ENCODE results near the gene RASSF6. TPM values are rescaled to one million over a fixed set of nuclear protein-coding genes. Genes with fewer than 3 reads are reported as not detected.
A peak's percentile ranks its signal among the peaks of the same experiment; 100 is the strongest.
"Not testable (repeated sequence)": the region's sequence is repeated elsewhere in the genome, so short reads cannot be mapped to it uniquely, and the experiment has no call there.

Gene RASSF6, protein sequence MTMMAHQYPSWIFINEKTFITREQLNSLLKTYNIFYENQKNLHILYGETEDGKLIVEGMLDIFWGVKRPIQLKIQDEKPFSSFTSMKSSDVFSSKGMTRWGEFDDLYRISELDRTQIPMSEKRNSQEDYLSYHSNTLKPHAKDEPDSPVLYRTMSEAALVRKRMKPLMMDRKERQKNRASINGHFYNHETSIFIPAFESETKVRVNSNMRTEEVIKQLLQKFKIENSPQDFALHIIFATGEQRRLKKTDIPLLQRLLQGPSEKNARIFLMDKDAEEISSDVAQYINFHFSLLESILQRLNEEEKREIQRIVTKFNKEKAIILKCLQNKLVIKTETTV
- 1 to 10 TPM; 5.5 to 6.6 (median 6.3) TPM for polyA plus RNA-seq (ENCODE audit: insufficient read length in 3 of 3)

DNA sequence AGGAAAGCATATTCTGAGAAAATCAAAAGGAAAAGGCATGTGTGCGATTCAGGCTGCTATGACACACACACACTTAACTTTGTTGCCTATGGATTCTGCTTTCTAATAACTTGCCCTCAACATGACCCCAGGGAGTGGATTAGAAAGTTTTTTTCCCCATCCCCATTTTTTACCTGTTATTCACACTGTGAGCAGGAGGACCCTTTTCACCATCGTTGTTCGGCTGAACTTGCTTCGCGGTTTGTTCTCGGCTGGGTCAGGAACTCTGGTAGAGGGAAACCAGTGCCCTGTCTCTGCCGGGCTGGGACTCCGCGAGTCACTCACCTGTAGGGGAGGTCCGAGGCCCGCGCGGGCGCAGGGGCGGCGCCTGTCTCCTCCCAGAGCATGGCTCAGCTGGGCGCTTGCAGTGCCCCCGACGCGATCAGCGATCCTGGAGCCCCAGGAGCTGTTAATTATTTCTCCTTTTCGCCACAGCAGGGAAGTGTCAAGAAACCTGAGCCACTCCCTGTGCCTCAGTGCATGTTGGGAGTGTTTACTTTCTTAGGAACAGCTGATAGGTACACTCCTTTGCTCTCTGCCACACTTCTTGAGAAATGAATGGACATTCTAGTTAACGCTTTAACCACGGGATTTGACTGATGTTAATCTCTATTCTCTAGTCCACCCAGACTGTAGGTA lies at the start of gene RASSF6:
Gene RASSF6, minus strand, starts transcription at position 322 of the 678 bp plus-strand sequence. CDS start 8,641 bp downstream, outside the sequence.
- peak in 1 of 3 donors; percentile 61 for DNase-seq (ENCODE audit: low read depth in 3 of 3, low spot score in 2 of 3)

DNA sequence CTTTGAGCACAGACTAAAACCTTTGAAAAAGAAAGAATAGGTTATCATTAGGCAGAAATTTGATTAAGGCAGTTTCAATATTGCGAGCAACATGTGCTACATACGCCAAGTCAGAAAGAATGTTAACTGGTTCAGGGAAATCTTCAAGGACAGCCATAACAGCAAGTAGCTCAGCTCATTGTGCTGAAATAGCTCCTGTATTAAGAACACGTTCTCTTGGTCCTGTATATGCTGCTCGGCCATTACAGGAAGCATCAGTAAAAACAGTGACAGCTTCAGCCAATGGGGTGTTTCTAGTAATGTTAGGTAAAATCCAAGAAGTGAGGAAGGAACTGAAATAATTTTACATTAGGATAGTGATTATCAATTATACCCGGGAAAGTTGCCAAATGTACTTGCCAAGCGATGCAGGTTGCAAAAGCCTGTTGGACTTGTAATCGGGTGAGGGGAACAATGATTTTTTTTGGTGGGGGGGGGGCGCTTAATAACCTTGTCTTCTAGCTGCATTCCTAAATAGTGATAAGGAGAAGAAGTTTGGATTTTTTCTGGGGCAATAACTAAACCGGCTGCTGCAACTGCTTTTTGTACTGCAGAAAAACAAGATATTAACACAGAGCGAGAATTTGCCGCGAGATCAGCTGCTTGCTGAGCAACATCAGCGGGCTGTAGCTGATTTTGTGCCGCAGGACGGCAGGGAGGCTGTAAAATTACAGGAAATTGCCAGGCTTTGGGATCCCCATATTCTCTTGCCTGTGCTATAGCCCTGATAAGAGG lies 49.4 kb upstream of the RASSF6 start:
- DNase-seq (ENCODE audit: low read depth in 3 of 3, low spot score in 2 of 3) = no peak

DNA sequence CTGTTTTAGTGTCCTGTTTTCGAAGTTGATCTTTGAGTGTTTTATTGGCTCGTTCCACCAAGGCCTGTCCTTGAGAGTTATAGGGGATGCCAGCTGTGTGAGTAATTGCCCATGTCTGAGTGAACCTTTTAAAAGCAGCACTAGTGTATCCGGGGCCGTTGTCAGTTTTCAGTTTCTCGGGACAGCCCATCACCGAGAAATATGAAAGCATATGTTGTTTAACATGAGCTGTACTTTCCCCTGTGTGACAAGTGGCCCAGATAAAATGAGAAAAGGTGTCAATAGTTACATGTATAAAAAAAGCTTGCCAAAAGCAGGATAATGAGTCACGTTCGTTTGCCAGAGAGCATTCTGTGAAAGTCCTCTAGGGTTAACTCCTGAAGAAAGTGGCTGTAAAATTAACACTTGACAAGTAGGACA lies 48.6 kb upstream of the RASSF6 start:
- peak in 1 of 3 donors; percentile 32 for DNase-seq (ENCODE audit: low read depth in 3 of 3, low spot score in 2 of 3)

DNA sequence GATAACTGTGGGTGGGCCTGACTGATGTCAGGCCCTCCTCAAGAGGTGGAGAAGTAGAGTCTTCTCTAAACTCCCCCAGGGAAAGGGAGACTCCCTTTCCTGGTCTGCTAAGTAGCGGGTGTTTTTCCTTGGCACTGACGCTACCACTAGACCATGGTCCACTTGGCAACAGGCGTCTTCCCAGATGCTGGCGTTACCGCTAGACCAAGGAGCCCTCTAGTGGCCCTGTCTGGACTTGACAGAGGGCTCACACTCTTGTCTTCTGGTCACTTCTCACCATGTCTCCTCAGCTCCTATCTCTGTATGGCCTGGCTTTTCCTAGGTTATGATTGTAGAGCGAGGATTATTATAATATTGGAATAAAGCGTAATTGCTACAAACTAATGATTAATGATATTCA lies 45.7 kb upstream of the RASSF6 start:
- not testable (repeated sequence) for DNase-seq (ENCODE audit: low read depth in 3 of 3, low spot score in 2 of 3)

DNA sequence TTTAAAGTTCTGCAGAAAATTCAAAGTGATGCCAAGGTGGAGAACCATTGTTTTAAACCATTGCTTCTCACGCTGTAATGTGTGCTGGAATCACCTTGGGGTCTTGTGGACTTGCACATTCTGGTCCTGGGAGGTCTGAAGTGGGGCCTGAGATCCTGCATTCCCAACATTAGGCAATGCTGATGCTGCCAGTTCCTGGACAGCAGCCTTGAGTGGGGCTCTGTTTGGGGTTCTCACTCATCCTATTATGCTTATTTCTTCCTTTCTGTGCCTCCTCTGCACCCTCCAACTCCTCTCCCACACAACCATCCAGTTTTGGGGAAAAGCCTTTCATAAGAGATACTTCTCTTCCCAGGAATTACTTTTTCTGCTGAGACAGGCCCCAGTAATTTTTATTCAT lies 44.2 kb upstream of the RASSF6 start:
- DNase-seq (ENCODE audit: low read depth in 3 of 3, low spot score in 2 of 3) = no peak

DNA sequence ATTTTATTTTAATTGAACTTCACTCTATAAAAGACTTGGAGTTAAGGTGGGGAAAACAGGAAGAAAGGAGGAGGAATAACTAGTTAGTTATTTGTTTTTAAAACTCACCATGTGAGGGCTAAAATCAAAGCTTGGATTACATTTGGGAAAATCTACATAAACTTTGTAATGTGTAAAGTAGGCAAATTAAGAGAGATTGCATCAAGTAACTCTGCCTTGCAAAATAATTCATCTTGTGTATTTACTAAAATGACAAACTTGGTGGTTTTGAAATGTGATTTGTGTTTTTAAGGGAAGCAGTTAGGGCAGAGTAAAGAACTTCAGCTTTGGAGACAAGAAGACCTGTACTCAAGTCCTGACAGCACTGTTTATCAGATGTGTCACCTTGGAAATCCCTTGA lies 43.3 kb upstream of the RASSF6 start:
- no peak for DNase-seq (ENCODE audit: low read depth in 3 of 3, low spot score in 2 of 3)

DNA sequence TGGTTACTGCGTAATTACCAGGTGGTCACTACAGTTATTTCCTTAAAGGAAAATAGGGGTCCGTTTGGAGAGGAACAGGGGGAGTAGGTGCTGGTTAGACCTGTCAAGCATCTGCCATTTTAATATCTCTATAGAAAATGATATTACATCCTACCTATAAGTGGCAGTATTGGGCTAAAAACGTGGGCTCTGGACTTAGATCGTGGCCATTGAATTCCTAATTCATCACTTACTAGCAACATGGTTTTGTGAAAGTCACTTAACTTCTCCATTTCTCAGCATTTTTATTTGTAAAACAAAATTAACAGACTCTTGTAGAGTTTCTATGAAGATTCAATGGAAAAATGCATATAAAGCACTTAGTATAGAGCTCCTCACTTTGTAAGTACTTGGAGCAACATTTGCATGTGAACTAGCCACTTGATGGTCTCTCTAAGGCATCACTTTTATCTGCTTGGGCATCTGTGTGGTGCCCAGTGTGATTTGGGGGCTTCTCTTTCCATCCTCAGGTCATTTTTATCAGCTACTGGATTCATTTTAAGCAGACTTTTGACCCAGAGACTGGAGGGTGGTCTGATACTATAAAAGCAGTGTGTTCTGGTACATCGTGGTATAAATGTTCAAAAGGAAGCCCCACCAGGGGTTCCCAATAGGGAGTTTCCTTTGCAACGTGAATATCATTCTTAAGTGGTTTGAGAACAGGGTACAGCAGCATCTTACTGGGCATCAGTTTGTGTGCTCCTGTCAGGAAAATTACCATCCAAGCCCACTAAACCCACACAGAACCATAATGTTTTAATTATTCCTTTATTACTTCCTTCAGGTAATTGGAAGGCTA lies 42.7 kb upstream of the RASSF6 start:
- DNase-seq (ENCODE audit: low read depth in 3 of 3, low spot score in 2 of 3) = no peak

DNA sequence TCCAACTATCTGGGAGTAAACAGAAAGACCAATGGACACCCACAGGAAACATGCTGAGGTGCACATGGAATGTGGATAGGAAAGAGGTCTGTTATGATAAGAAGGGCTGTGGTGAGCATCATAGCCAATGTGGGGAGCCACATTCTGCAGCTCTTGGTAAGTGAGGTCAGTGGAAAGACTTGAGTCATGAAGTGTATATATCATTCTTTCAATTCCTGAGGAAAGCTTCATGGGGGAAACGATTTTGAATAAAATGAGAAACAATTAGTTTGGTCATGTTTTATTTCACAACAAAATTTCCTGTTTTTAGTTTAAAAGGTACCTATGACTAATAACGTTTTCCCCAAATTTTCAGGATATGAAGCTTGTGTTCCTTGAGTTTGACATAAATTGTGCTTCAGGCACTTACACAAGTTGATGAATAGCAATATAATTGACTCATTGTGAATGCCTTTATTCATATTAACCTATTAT lies 41.4 kb upstream of the RASSF6 start:
- DNase-seq (ENCODE audit: low read depth in 3 of 3, low spot score in 2 of 3) = no peak

DNA sequence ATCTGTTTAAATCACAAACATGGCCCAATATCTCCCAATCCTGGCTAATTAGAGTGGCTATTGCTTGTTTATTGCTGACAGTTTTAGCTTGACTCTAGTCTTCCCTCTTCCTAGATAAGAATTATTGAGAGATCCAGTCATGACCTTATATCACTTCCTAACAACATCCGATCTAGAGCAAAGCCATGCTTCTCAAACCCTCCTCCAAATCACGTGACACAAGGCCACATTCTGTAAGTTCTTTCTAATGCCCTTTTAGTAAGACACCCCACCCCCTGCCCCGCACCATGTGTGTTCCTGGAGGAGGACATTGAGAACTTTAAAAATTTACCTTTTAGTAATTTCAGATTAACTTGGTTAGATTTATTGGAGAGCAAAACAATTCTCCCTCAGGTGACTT lies 40.6 kb upstream of the RASSF6 start:
- DNase-seq (ENCODE audit: low read depth in 3 of 3, low spot score in 2 of 3) = no peak

DNA sequence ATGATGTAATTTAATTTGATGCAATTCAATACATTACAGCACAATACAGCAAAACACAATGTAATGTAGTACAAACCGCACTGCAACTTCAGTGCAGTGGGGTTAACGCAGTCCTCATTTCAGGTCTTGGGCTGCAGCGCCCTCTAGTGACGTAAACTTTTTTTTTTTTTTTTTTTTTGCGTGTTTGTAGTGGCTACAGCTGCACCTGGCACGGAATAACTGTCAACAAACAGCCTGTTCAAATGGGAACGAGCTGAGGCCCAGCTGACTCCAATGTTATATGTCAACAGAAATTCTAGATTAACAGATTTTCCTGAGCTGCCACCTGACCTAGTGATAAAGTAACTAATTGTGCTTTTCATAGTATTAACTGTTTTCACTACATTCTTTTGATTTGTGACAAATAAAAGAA lies 33.5 kb upstream of the RASSF6 start:
- peak in 1 of 3 donors; percentile 40 for DNase-seq (ENCODE audit: low read depth in 3 of 3, low spot score in 2 of 3)

DNA sequence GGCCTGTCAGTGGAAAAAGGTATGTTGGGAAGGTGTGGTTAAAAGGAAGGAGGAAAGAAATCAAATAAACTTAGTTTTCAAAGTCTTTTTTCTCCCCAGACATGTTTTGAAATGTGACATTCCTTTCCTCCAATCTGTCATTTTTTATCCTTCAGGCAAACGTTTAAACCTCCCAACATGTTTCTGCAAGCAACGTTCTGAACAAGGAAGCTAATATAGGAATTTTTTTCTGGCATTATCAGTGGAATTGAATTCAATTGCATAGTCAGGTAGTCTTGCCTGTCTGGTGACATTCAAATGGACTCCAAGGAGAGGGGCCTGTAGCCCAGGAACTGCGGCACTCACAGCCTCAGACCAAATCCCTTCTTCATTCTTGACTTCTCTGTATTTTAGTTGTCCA lies 30.0 kb upstream of the RASSF6 start:
- DNase-seq (ENCODE audit: low read depth in 3 of 3, low spot score in 2 of 3) = no peak

DNA sequence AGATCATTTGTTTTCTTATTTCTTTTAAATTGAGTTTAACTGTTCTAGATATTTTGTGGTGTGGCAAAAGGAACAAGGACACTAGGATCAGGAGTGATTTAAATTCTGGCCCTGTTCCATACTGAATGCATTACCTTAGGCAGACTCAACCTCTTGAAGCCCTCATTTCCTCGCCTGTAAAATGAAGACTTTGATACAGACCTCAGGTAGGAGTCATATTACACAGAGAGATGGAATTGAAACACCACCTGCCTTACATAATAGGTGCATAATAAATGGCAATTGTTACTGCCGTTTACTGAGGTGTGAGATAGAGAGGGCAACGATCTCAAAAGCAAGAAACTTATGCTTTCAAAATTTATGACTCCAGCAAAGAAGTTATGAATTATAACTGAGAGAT lies 28.2 kb upstream of the RASSF6 start:
- DNase-seq (ENCODE audit: low read depth in 3 of 3, low spot score in 2 of 3) = no peak

DNA sequence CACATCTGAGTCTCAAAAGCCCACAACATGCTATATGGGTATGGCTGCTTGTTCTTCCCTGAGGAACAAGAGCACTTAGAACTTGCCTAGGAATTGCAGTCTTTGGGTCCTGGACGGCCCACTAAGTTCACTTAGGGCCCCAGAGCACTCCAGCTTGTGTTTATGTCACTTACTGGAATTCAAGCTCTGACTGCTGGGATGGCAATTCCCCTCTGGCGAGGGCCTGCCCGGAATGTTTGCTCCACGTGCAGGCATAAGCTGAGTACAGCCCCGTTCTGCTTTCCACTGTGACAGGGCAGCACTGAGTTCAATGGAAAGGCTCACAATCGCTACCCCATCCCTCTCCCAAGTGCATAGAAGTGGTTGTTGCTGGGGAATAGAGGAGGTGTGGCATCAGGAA lies 25.9 kb upstream of the RASSF6 start:
- DNase-seq (ENCODE audit: low read depth in 3 of 3, low spot score in 2 of 3) = no peak

DNA sequence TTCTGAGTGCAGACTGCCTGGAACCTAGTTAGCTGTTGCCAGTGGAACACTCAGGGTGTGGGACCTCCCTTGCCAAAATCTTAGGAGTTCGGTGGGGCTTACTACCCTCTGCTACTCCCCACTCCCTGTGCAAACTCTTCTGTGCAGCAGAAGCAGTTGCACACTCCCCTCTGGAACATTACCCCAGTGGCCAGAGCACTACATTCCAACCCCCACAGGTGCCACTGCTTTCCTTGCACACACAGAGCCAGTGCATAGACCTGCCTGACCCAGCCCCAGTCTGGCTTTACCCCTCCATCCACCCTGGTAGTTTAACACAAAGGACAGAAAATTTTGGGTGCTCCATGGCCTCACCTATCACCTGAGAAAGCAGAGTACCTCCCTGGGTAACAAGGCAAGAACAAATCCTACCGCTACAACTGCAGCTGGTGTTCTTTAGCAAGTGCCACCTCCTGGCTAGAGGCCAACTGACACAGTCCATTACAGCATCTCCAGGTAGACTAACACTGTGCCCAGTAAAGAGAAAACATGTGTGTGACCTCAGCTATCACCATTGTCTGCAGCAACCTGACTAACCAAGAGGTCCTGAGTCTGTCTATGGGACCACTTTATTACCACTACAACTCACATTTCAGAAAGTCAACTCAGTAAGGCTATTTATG lies 11.5 kb upstream of the RASSF6 start:
- DNase-seq (ENCODE audit: low read depth in 3 of 3, low spot score in 2 of 3) = no peak

DNA sequence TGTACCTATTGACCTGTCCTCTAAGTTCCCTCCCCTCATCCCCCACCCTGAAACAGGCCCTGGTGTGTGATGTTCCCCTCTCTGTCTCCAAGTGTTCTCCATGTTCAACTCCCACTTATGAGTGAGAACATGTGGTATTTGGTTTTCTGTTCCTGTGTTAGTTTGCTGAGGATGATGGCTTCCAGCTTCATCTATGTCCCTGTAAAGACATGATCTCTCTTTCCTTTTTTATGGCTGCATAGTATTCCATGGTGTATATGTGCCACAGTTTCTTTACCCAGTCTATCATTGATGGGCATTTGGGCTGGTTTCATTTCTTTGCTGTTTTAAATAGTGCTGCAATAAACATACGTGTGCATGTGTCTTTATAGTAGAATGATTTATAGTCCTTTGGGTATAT lies 8.6 kb upstream of the RASSF6 start:
- DNase-seq (ENCODE audit: low read depth in 3 of 3, low spot score in 2 of 3) = not testable (repeated sequence)

DNA sequence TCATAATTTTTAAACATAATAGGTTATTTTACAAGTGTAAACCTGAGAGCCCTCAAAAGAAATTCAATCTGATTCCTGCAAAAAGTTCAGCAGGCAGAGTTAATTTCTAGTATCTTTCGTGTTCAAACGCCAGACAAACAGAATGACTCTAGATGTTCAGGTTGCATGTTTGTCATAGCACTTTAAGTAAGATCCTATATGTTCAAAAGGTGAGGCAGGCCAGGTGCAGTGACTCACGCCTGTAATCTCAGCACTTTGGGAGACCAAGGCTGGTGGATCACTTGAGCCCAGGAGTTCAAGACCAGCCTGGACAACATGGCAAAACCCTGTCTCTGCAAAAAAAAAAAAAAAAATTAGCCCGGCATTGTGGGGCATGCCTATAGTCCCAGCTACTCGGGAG lies 1.1 kb upstream of the RASSF6 start:
- no peak for DNase-seq (ENCODE audit: low read depth in 3 of 3, low spot score in 2 of 3)

DNA sequence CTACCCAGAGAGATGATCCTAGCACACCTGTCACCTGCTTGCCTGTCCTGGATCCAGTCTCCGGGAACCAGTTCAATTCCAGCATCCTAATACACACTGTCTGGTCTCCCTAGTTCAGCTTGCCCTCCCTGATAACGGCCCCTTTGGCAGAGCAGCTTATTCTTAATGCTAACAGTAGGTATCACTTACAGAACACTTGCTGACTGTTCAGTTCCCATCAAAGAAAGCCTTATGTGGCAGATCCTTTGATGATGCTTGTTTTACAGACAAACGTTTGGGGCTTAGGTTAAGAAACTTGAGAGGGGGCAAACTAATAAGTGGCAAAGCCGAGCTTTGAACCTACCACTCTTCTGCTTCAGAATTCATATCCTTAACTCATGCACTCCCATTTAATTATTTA lies 890 bp downstream of the RASSF6 start:
- DNase-seq (ENCODE audit: low read depth in 3 of 3, low spot score in 2 of 3) = no peak

DNA sequence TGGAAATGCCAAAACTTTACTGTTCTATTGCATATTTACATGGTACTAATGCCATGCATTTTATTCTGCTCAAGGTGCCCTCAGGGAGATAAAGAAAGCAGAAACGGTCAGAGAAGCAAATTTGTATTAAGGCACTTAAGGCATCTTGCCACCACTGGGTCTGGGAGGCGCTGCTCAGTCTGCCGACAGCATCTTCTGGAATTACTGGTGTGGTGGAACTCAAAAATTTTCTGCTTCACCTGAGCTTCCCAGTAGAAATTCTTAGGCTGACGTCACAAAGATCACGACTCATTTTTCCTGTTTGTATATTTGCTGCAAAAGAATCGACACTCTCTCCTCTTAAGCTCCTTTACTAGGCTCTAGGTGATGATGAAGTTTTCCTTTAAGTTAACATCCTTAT lies 3.0 kb downstream of the RASSF6 start:
- no peak for DNase-seq (ENCODE audit: low read depth in 3 of 3, low spot score in 2 of 3)

DNA sequence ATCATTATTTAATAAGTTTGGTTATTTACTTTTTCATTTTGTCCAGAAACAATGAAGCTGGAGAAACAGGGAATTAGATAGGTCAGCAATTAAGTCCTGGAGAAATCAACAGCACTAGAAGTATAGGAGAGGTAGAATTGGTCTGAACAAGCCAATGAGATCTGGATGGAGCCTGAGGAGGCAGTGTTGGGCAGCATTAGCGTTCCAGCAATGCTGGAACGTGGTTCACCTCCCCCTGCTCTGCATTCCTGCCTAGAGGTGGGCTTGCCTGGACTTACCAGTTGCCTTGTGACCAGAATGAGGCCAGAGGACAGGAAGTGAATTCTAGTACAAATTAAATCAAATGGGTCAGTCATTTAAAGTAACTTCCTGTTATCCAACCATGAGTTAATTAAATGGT lies 4.6 kb downstream of the RASSF6 start:
- DNase-seq (ENCODE audit: low read depth in 3 of 3, low spot score in 2 of 3) = no peak

DNA sequence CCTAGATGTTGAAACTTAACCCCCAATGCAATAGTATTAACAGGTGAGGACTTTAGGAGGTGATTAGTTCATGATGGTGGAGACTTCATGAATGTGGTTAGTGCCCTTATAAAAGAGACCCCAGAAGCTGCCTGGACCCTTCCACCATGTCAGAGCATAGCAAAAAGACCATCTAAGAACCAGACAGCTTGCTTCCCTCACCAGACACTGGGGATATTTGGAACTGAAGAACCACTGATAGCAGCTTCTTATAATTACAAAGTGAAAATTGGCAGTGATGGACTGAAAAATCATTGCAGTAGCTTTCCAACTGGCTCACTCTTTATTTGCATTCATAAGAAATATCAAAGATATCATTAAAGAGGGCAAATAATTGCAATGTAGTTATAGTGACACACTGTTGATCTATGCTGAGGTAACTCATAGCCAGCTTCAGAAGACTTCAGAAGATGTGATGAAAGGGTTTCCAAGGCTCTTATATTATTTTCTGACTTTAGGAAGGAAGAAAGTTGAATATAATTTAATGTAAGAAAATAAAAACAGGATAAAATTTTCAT lies 5.8 kb downstream of the RASSF6 start:
- no peak for DNase-seq (ENCODE audit: low read depth in 3 of 3, low spot score in 2 of 3)
